Vagina (tissue), 2 donors: ENCODE data around the gene PRMT7.

Experiments
- CTCF ChIP-seq, 3 experiments: fragments of 450-650 bp in 2 of 3; fragments of 200-600 bp in 1 of 3; sonication (generic) in 1 of 3; IDR thresholded peaks; one replicate each; pipeline ENCODE4 v1.5.1; 2017 to 2019; ENCODE audit warnings: antibody characterized with exemption in 3 of 3, mild to moderate bottlenecking in 2 of 3, moderate library complexity in 2 of 3
- POLR2A ChIP-seq, 2 donors: fragments of 450-650 bp; IDR thresholded peaks; one replicate each; pipeline ENCODE4 v1.6.1; 2017; ENCODE audit warnings: antibody characterized with exemption in 2 of 2, mild to moderate bottlenecking in 2 of 2, moderate library complexity in 2 of 2
- POLR2AphosphoS5 ChIP-seq, 2 donors: sonication (generic); formaldehyde crosslinking; IDR thresholded peaks; one replicate each; pipeline ENCODE4 v1.9.0; 2017; ENCODE audit warnings: antibody characterized with exemption in 2 of 2, mild to moderate bottlenecking in 2 of 2, low read depth in 1 of 2; ENCODE audit not compliant: insufficient read depth in 1 of 2

GRCh38 chr16:68347605-68348004 lies 36.8 kb downstream of the PRMT7 start:
- TF ChIP-seq POLR2AphosphoS5 (IDR thresholded peaks at IDR 0.05; ENCODE audit: insufficient read depth in 1 of 2, low read depth in 1 of 2) (no peak), CTCF (IDR thresholded peaks at IDR 0.05) (no peak), POLR2A (IDR thresholded peaks at IDR 0.05) (no peak)
